GM18526 (cell line): Measurements from ENCODE around the gene CLK1.

Experiments used
- POLR2A ChIP-seq: IDR thresholded peaks from 3 replicates; pipeline ENCODE4 v1.6.1; 2011; ENCODE audit not compliant: insufficient read length; ENCODE audit errors: extremely low read depth

CLK1 gene

GRCh38 chr2:200828572-200829257 lies 35.7 kb downstream of the CLK1 start:
- no peak for TF ChIP-seq POLR2A

- TF ChIP-seq POLR2A = no peak
Measured at GRCh38 chr2:200828104-200828503, 36.4 kb downstream of the CLK1 start.

GRCh38 chr2:200821686-200822245 lies 42.7 kb downstream of the CLK1 start:
- TF ChIP-seq POLR2A = no peak

GRCh38 chr2:200820573-200821234 lies 43.8 kb downstream of the CLK1 start:
- no peak for TF ChIP-seq POLR2A

GRCh38 chr2:200814917-200815316 lies 49.5 kb downstream of the CLK1 start:
- TF ChIP-seq POLR2A = no peak

GRCh38 chr2:200814276-200814815 lies 50.1 kb downstream of the CLK1 start:
- no peak for TF ChIP-seq POLR2A

GRCh38 chr2:200812122-200813022 lies 52.1 kb downstream of the CLK1 start:
- no peak for TF ChIP-seq POLR2A

GRCh38 chr2:200811333-200812121 lies 52.9 kb downstream of the CLK1 start, which contains the start of gene BZW1:
BZW1 (plus strand) TSS chr2:200811910; CDS start chr2:200813218, 1,308 bp downstream.
- peak; percentile 91 for TF ChIP-seq POLR2A

- no peak for TF ChIP-seq POLR2A
Measured at GRCh38 chr2:200810998-200811332, 53.5 kb downstream of the CLK1 start.

- no peak for TF ChIP-seq POLR2A
Measured at GRCh38 chr2:200810252-200810997, 54.0 kb downstream of the CLK1 start.

- no peak for TF ChIP-seq POLR2A
Measured at GRCh38 chr2:200809506-200810251, 54.8 kb downstream of the CLK1 start.
